Activated CD4-positive, alpha-beta T cell treated with anti-CD3 and anti-CD28 coated beads for 24 hours (primary cell): Measurements from ENCODE around the gene CCDC80.
"Not testable (repeated sequence)": the region's sequence is repeated elsewhere in the genome, so short reads cannot be mapped to it uniquely, and the experiment has no call there.

Source experiments
- DNase-seq, 2 donors: peaks; one replicate each; pipeline ENCODE4 v3.0.0-alpha.2; 2020; ENCODE audit warnings: low read depth in 2 of 2

The CCDC80 gene

GRCh38 chr3:112640930-112641801 lies at the start of gene CCDC80:
Gene CCDC80 (minus strand): TSS chr3:112641143. CDS start chr3:112639905, 1,238 bp downstream.
- no peak for DNase-seq

DNA sequence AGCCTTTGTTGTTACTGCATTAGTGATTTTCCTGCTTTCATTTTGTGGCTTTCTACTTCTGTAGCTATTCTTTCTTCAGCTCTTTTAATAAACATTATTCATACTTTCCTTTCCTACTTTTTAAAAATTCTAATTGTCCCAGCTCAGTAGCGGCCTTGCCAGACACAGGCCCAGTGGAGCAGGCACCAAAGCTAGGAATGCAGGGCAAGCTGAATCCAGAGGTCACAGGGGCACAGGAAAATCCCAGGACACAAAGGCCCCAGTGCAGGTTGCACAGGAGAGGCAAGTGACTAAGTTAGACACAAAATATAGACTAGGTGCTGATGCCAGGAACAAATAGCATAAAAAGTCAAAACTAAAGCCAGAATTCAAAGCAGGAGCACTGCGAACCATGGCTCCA lies 49.0 kb upstream of the CCDC80 start:
- DNase-seq, result no peak

DNA sequence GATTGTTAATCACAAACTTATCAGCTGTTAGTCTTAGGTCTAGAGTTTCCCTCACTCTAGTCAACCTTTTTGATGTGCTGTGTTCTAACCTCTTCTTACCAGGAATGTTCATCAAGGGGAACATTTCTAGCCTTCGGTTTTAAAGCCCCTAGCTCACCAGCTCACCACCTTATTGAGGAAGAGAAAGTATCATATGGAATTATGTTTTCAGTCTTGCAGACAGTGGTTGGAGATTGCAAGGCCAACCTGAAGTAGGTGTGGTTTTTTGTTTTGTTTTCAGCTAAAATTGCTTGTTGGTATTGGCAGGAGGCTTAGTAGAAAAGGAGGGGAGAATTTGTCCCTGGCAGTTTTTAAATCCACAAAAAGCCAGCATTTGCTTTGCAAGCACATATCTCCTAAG lies 48.4 kb upstream of the CCDC80 start:
- no peak for DNase-seq

GRCh38 chr3:112688819-112689218 lies 47.9 kb upstream of the CCDC80 start:
- DNase-seq, result no peak

DNA sequence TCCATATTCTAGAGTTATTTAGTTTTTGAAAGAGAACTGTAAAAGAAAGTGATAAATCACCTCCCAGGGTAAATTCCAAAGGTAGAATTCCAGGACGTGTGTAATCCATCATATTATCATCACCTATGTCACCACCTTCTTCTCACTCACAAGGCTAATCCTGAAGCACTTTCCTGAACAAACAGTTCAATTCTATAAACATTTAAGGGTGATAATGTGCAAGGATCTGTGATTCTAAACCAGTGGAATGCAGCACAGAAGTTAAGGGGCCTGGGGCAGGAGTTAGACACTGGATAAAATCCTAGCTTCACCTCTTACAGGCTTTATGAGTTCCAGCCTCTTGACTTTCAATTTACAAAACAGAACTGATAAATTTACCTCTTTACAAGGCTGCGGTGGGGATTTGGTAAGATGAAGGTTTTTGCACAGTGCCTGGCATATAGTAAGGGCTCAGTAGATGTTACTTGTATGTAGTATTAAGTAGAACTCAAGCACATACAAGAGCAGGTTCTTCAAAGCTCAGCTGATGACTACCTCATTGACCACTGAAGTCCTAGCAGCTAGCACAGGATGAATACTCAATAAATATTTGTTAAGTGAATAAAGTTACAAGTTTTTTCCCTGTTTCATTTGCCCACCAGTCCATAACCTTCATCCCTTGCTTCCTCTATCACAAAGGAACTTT lies 47.3 kb upstream of the CCDC80 start:
- DNase-seq, result no peak

GRCh38 chr3:112687616-112688015 lies 46.7 kb upstream of the CCDC80 start:
- DNase-seq, result no peak

DNA sequence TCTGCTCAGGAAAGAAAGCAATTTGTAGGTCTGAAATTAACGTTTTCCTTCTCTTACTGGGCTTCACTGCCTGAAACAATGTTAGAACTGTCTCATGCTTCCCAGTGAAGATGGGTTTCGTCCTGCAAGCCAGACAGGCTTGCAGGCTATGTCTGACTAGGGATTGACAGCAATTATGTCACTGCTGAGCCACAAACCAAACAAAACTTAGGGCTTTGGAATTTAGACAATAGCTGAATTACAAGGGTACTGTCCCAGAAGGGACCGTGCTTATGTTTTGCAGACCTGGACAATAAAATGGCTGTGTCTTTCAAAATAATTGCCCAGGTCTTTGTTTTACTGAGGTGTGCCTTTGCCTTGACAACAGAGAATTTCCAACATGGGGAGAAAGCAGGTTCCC lies 46.3 kb upstream of the CCDC80 start:
- no peak for DNase-seq

DNA sequence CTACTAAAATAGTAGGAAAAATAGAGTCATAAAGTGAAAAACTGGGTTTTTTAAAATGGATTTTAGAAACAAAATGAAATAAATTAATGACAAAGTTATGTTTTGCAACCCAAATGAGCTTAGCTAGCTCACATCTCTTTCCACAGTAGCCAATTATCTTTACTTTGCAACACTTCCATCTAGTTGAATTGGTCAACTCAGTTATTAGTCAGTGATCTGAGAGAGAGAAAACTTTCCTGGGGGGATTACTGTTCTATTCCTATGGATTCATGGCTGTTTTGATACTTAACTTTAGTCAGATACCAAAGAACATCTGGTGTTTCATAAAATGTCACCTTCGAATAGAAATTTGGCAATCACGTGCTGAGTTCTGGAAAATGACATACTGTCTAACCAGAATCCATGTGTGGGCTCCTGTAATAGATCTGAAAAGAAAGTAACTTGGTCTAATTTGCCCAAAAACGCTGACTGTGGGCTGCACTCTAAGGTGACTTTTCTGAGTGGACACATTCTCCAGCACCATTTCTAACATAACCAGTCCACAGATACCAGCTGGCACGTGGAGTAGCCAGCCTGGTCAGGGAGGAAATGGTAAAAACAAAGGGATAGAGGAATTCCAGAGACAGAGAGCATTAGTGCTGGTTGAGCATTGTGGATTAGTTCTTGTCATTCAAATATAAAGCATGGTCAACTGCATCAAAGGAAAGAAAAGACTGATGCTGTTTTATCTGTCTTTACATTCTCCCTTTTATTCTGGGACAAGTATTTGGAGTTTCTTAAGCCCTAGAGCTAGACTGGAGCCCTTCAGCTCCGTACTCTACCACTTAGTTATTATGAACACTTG lies 45.2 kb upstream of the CCDC80 start:
- no peak for DNase-seq

DNA sequence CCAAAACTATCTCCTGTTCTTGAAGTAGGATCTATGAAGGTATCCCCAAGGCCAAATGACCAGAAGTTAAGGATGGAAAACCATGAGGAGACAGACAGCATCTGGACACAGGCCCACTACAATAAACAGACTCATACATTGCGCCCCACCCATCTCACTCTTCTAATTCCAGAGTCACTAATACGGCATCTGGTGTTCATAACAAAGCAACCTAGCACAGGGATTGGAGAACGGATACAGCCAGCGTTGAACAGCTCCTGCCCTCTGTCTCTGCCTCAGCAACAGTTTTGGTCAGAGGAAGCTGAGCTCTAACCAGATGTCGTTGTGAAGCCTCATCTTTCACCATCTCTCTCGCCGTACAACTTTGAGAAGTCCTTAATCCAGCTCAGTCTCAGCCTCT lies 44.5 kb upstream of the CCDC80 start:
- no peak for DNase-seq

DNA sequence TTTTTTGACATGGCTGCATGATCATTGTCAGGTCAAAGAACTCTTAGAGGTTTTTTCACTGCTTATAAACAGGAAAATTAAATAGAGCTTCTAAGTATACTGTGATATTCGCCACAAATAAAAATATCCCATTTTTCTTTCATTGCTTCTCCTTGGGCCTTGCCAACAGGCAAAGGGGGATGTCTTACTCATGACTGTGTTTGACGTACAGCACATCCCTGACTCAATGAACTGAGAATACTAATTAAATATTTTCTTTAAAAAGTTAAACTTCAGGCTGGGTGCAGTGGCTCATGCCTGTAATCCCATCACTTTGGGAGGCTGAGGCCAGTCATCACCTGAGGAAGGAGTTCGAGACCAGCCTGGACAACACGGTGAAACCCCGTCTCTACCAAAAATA lies 41.4 kb upstream of the CCDC80 start:
- DNase-seq, result no peak

GRCh38 chr3:112681822-112682325 lies 40.9 kb upstream of the CCDC80 start:
- no peak for DNase-seq

- peak; percentile 77 to 78 for DNase-seq
Observed at GRCh38 chr3:112676659-112677234, 35.8 kb upstream of the CCDC80 start.

GRCh38 chr3:112675943-112676535 lies 35.1 kb upstream of the CCDC80 start:
- DNase-seq, result no peak

DNA sequence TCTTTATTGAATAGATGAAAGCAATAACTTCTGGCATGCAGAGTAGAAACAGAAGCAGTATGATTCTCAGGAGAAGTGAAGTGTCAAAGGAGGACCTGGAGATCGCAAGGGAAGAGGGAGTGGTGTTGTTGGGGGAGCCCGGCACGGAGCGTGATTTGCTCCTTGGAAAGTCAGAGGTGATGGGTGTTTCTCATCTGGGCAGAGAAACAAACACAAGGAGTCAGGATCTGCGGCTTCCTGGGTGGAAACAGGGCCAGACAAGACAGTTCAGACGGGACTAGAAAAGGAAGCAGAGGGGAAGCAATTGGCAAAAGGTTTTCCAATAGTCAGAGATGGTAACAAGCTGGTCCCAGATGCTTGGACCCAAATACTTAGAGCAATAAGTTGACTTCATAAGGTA lies 34.4 kb upstream of the CCDC80 start:
- DNase-seq, result no peak

GRCh38 chr3:112672716-112673541 lies 32.0 kb upstream of the CCDC80 start:
- no peak for DNase-seq

DNA sequence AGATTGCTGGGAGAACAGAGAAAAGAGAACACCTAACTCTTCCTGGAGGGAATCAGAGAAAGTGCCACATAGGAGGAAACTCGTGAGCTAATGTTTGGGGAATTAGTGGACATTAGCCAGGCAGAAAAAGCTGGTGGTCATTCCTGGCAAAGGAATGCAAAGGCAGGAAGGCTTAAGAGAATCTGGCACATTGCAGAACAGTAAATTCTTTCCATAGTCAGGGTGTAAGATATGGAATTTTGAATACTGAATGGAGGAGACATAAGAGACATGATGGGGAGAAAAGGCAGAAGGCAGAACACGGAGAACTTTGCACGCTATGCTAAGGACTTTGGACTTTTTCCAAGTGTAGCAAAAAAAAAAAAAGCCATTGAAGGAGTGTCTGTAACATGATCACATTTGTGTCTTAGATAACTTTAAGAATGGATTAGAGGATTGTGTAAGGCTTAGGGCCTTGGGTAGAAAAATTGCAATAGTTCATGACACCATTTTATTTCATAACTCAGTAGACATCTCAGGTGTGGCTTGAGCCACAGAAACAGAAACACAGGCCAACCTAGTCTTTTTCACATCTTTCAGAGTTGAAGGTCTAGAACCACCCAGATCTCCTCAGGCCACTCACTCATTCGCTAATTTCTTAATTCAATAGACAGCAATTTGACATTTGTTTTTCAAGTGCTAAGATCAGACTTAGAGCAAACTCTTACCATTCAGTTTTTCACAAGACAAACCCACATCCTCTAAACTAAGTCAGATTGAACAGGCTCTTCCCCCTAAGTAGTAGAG lies 31.2 kb upstream of the CCDC80 start:
- no peak for DNase-seq

DNA sequence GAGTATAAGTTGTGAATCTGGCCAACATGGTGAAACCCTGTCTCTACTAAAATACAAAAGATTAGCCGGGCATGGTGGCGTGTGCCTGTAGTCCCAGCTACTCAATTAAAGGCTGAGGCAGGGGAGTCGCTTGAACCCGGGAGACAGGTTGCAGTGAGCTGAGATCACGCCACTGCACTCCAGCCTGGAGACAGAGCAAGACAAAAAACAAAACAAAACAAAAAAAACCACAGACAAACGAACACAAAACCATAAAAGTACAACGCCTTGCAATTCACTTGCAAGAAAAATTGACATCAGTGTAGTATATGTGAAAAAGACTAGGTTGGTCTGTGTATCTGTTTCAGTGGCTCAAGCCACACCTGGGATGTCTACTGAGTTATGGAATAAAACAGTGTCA lies 29.9 kb upstream of the CCDC80 start:
- DNase-seq, result no peak

- no peak for DNase-seq
Observed at GRCh38 chr3:112667599-112667998, 26.7 kb upstream of the CCDC80 start.

GRCh38 chr3:112665009-112665408 lies 24.1 kb upstream of the CCDC80 start:
- not testable (repeated sequence) for DNase-seq

GRCh38 chr3:112656043-112656442 lies 15.1 kb upstream of the CCDC80 start:
- no peak for DNase-seq
